Endothelial cell of umbilical vein (primary cell): ENCODE results near the gene CACNA2D1. TPM values are rescaled to one million over a fixed set of nuclear protein-coding genes. Genes with fewer than 3 reads are reported as not detected.
A peak's percentile ranks its signal among the peaks of the same experiment; 100 is the strongest.

Experiments
- BruUV-seq: library from RNA; stranded (reverse); fragments of 400-500 nt; replicated peaks from 2 replicates; lab custom pipeline; 2021; lab: Mats Ljungman, UMichigan
- CTCF ChIA-PET: fragments of 300-600, 350-600 bp; sonication (Branson Sonifier 250); formaldehyde crosslinking; loops from one replicate; lab custom pipeline; 2021; ENCODE audit warnings: antibody characterized with exemption, inconsistent platforms; lab: Charles Lee
- POLR2A ChIA-PET: fragments of 300-600, 350-600 bp; sonication (Branson Sonifier 250); formaldehyde crosslinking; loops from one replicate; lab custom pipeline; 2021; ENCODE audit warnings: antibody characterized with exemption, inconsistent platforms; lab: Charles Lee
- DNase-seq: peaks from one replicate; pipeline ENCODE4 v3.0.0-alpha.2; 2011; ENCODE audit warnings: low read depth, low spot score
- FAIRE-seq: peaks from 2 replicates; lab custom pipeline; 2011; peaks lifted over from hg19 to GRCh38; lab: Jason Lieb, UNC
- H2AFZ ChIP-seq: 2 replicates; pipeline ENCODE4 v1.6.0; 2012; ENCODE audit warnings: low read depth, low read length, control low read depth, inconsistent platforms
- H3K27ac ChIP-seq: 2 replicates; pipeline ENCODE4 v1.5.1; 2011; ENCODE audit warnings: low read depth, mild to moderate bottlenecking, control low read depth, low read length, moderate library complexity; ENCODE audit not compliant: insufficient read depth
- H3K27me3 ChIP-seq, 2 experiments: 2 replicates each; pipeline versions ENCODE4 v1.6.0 to v1.6.1; 2011; ENCODE audit warnings: low read length in 2 of 2, mixed read lengths in 1 of 2; ENCODE audit not compliant: control insufficient read depth in 2 of 2, insufficient read depth in 2 of 2
- H3K36me3 ChIP-seq, 2 experiments: 2 replicates in 1 of 2; 3 replicates in 1 of 2; pipeline ENCODE4 v1.5.1; 2011; ENCODE audit warnings: low read length in 2 of 2, mild to moderate bottlenecking in 1 of 2, moderate library complexity in 1 of 2; ENCODE audit not compliant: control insufficient read depth in 2 of 2, insufficient read depth in 2 of 2; ENCODE audit errors: extremely low read depth in 1 of 2
- H3K4me1 ChIP-seq: 3 replicates; pipeline ENCODE4 v1.5.1; 2011; ENCODE audit warnings: mild to moderate bottlenecking, low read length; ENCODE audit not compliant: control insufficient read depth, insufficient read depth; ENCODE audit errors: extremely low read depth
- H3K4me2 ChIP-seq: 2 replicates; pipeline ENCODE4 v1.6.1; 2011; ENCODE audit warnings: low read length, control low read depth, mixed read lengths; ENCODE audit not compliant: insufficient read depth
- H3K4me3 ChIP-seq, 3 experiments: fragments of 200-600 bp in 1 of 3; sonication (generic), shearing (Covaris generic) in 1 of 3; replicated peaks in 1 of 3; 2 replicates each; pipeline ENCODE4 v1.5.1; 2011 to 2016; ENCODE audit warnings: control low read depth in 3 of 3, low read length in 3 of 3, mild to moderate bottlenecking in 2 of 3, inconsistent platforms in 1 of 3, low read depth in 1 of 3, moderate library complexity in 1 of 3; ENCODE audit not compliant: insufficient read depth in 1 of 3
- H3K79me2 ChIP-seq: 2 replicates; pipeline ENCODE4 v1.6.0; 2012; ENCODE audit warnings: low read length, inconsistent platforms; ENCODE audit not compliant: control insufficient read depth, insufficient read depth
- H3K9ac ChIP-seq: replicated peaks from 2 replicates; pipeline ENCODE3; 2011; ENCODE audit warnings: low read length, control low read depth; ENCODE audit not compliant: insufficient read depth; ENCODE audit errors: extremely low read depth
- H3K9me1 ChIP-seq: replicated peaks from 3 replicates; pipeline ENCODE4 v1.6.0; 2011; ENCODE audit warnings: mild to moderate bottlenecking, low read length; ENCODE audit not compliant: control insufficient read depth, insufficient read depth; ENCODE audit errors: extremely low read depth
- H3K9me3 ChIP-seq: replicated peaks from 2 replicates; pipeline ENCODE4 v1.5.1; 2012; ENCODE audit warnings: low read length, inconsistent platforms; ENCODE audit not compliant: control insufficient read depth, insufficient read depth
- H4K20me1 ChIP-seq: replicated peaks from 2 replicates; pipeline ENCODE3; 2011; ENCODE audit warnings: mild to moderate bottlenecking, low read length; ENCODE audit not compliant: control insufficient read depth, insufficient read depth; ENCODE audit errors: extremely low read depth
- FOS ChIP-seq: IDR thresholded peaks from 2 replicates; pipeline ENCODE4 v1.6.1; 2011; ENCODE audit warnings: mild to moderate bottlenecking, low read length, moderate library complexity, borderline replicate concordance; ENCODE audit not compliant: insufficient read depth
- GATA2 ChIP-seq: IDR thresholded peaks from 2 replicates; pipeline ENCODE4 v1.7.0; 2011; ENCODE audit warnings: low read depth, mild to moderate bottlenecking, moderate library complexity, mixed read lengths, low read length; ENCODE audit not compliant: insufficient read length, insufficient read depth
- POLR2AphosphoS5 ChIP-seq: IDR thresholded peaks from 2 replicates; pipeline ENCODE4 v1.6.1; 2012; ENCODE audit warnings: low read depth, mild to moderate bottlenecking, control low read depth, low read length, moderate library complexity; ENCODE audit not compliant: insufficient read depth
- dilution Hi-C: fragments of 300-500 bp; cut with MboI; formaldehyde crosslinking; loops from one replicate; pipeline ENCODE4 v1.15.0; 2019; ENCODE audit warnings: low sequenced_read_pairs; ENCODE audit not compliant: extremely low pct_ligation_motif_present
- intact Hi-C: fragments of 100-400 bp; cut with micrococcal nuclease; formaldehyde crosslinking; loops from one replicate; pipeline ENCODE4 v1.10.0; 2022
- polyA plus RNA-seq, 4 experiments: library from polyadenylated mRNA; depleted of rRNA in 3 of 4; stranded (reverse) in 3 of 4; unstranded in 1 of 4; fragments of >200 nt; gene quantifications; 2 replicates each; pipeline versions ENCODE4 v1.2.1 to v1.2.3, GENCODE V29; 2011 to 2012; ENCODE audit warnings: missing spikeins in 1 of 4
- total RNA-seq: library from RNA; stranded (reverse); gene quantifications from 2 replicates; pipeline ENCODE4 v1.2.3, GENCODE V29; 2021
- TF ChIP-seq, protein P1 (sequence below), 2 donors: IDR thresholded peaks; 1 replicate in 1 of 2; 2 replicates in 1 of 2; pipeline ENCODE4 v1.5.1; 2011; ENCODE audit warnings: low read length in 2 of 2, mild to moderate bottlenecking in 2 of 2, moderate library complexity in 2 of 2, control low read depth in 1 of 2, inconsistent platforms in 1 of 2, low read depth in 1 of 2; ENCODE audit not compliant: insufficient read depth in 1 of 2; ENCODE audit errors: extremely low read depth in 1 of 2

CACNA2D1 gene
- total and polyA plus RNA-seq, 2 donors (not counting 3 experiments of a cell fraction or from before 2014, with no cell fraction given): 4.1 to 38.6 TPM

DNA sequence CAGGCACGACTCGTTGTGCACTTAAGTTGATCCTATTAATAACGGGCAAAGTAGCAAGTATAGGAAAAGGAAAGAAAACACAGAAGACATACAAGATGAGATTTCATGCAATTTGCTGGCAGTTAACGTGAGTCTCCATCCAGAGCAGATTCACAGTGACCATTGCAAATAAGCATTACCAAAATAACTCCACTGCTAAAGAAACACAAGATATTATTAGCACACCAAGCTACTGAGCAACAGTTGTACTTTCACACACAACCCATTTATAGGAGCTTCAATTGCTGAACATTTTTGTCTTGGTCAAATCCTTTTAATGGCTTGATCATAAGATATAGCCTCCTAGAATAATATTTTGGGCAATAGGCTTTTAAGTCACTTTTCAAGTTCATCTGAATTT, 486.1 kb downstream of the CACNA2D1 start:
- Histone ChIP-seq H3K27ac (no peak overlapping the region), H3K4me3 (no peak overlapping the region), H2AFZ (no peak overlapping the region), H3K4me2 (no peak overlapping the region), H3K27me3 (no peaks in the 10 kb centered on the region), H3K9ac (no peak overlapping the region), H4K20me1 (no peaks in the 10 kb centered on the region), H3K36me3 (peaks cover 0 to 3% of the 10 kb centered on the region in 2 experiments), H3K4me1 (no peaks in the 10 kb centered on the region), H3K79me2 (no peaks in the 10 kb centered on the region), H3K9me3 (no peaks in the 10 kb centered on the region), H3K9me1 (no peaks in the 10 kb centered on the region)
- POLR2A ChIA-PET: no interaction called here
- DNase-seq (no peak), FAIRE-seq (no peak)
- CTCF ChIA-PET: interaction anchor here (1.0 to 3.9 kb wide), 5 partner anchors 10 to 474 kb away, joined by 3 to 69 read pairs (median 5); no protein-coding TSS in a partner anchor
- TF ChIP-seq, protein P1, sequence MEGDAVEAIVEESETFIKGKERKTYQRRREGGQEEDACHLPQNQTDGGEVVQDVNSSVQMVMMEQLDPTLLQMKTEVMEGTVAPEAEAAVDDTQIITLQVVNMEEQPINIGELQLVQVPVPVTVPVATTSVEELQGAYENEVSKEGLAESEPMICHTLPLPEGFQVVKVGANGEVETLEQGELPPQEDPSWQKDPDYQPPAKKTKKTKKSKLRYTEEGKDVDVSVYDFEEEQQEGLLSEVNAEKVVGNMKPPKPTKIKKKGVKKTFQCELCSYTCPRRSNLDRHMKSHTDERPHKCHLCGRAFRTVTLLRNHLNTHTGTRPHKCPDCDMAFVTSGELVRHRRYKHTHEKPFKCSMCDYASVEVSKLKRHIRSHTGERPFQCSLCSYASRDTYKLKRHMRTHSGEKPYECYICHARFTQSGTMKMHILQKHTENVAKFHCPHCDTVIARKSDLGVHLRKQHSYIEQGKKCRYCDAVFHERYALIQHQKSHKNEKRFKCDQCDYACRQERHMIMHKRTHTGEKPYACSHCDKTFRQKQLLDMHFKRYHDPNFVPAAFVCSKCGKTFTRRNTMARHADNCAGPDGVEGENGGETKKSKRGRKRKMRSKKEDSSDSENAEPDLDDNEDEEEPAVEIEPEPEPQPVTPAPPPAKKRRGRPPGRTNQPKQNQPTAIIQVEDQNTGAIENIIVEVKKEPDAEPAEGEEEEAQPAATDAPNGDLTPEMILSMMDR (IDR thresholded peaks at IDR 0.05; ENCODE audit: extremely low read depth in 1 of 2, insufficient read depth in 1 of 2, low read depth in 1 of 2, low read length in 2 of 2): no peak
- TF ChIP-seq GATA2 (no peak), FOS (no peak)
- BruUV-seq: no TSS peak
- dilution Hi-C loops (no loop called here), intact Hi-C loops (loop anchor here (2.0 kb wide), 1 partner anchor 59 kb away; no protein-coding TSS in a partner anchor)

DNA sequence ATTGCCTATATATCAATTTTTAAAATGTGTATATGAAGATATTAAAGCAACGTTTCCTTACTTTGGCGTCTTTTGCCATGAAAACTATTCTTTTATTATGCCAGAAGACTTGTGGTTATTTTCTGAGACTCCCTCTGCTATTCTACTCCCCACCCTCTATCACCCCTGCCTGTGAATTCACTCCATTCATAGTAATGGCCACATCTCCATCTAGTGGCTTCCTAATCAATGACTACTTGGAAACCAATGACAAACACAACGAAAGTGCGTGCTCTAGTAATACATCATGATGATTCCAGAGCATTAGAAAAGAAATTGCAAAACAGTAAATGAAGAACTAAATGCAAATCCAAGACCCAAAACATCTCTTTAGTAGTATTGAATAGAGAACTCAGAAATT, 487.1 kb downstream of the CACNA2D1 start:
- CTCF ChIA-PET: interaction anchor here (1.1 to 3.9 kb wide), 5 partner anchors 19 to 473 kb away, joined by 3 to 69 read pairs (median 6); no protein-coding TSS in a partner anchor
- BruUV-seq: no TSS peak

More for the DNA sequence above, 487.1 kb downstream of the CACNA2D1 start:
- H3K4me2 ChIP-seq: no peak overlapping the region
- no peaks in the 10 kb centered on the region for H3K9me1 ChIP-seq
- no peak overlapping the region for H3K4me3 ChIP-seq
- H2AFZ ChIP-seq: no peak overlapping the region
- TF ChIP-seq, protein P1 (IDR thresholded peaks at IDR 0.05; ENCODE audit: extremely low read depth in 1 of 2, insufficient read depth in 1 of 2, low read depth in 1 of 2, low read length in 2 of 2): peak; percentile 9 to 29
- no peak for TF ChIP-seq POLR2AphosphoS5
- no peak for FAIRE-seq
- peaks cover 0 to 3% of the 10 kb centered on the region in 2 experiments for H3K36me3 ChIP-seq
- dilution Hi-C loops (no loop called here), intact Hi-C loops (loop anchor here (1.0 to 2.0 kb wide), 3 partner anchors 60 to 474 kb away; no protein-coding TSS in a partner anchor)
- H3K27me3 ChIP-seq: no peaks in the 10 kb centered on the region
- H3K9me3 ChIP-seq: no peaks in the 10 kb centered on the region
- H3K79me2 ChIP-seq: no peaks in the 10 kb centered on the region
- H3K4me1 ChIP-seq: no peaks in the 10 kb centered on the region
- H3K9ac ChIP-seq: no peak overlapping the region
- POLR2A ChIA-PET: no interaction called here
- no peak overlapping the region for H3K27ac ChIP-seq
- DNase-seq: peak; percentile 52
- H4K20me1 ChIP-seq: no peaks in the 10 kb centered on the region
